H1 (cell line): ENCODE results near the gene IL24. TPM values are rescaled to one million over a fixed set of nuclear protein-coding genes. Genes with fewer than 3 reads are reported as not detected.

Source experiments
- CTCF ChIA-PET: fragments of 300-600 bp; sonication (Branson Sonifier 250); formaldehyde crosslinking; loops from one replicate; lab custom pipeline; 2021; ENCODE audit not compliant: partially characterized antibody; lab: Charles Lee
- POLR2A ChIA-PET: fragments of 300-600 bp; sonication (Branson Sonifier 250); formaldehyde crosslinking; loops from one replicate; lab custom pipeline; 2021; ENCODE audit warnings: inconsistent platforms; ENCODE audit not compliant: partially characterized antibody; lab: Charles Lee
- DNase-seq, 2 experiments: peaks; one replicate each; pipeline versions ENCODE4 v3.0.0 to v3.0.0-alpha.2; 2010 to 2022; ENCODE audit warnings: low spot score in 2 of 2, low read depth in 1 of 2, mixed read lengths in 1 of 2
- FAIRE-seq: peaks from 2 replicates; lab custom pipeline; 2011; peaks lifted over from hg19 to GRCh38; lab: Jason Lieb, UNC
- H2AFZ ChIP-seq: 2 replicates; pipeline ENCODE4 v1.8.1; 2012; ENCODE audit warnings: low read length, inconsistent platforms
- H2AK5ac ChIP-seq: 2 replicates; pipeline ENCODE4 v1.6.1; 2013; ENCODE audit warnings: low read depth, low read length
- H2BK120ac ChIP-seq: replicated peaks from 2 replicates; pipeline ENCODE3; 2013; ENCODE audit warnings: low read depth, low read length, inconsistent platforms
- H2BK12ac ChIP-seq: 2 replicates; pipeline ENCODE4 v1.6.1; 2013; ENCODE audit warnings: low read depth, low read length
- H2BK15ac ChIP-seq: 2 replicates; pipeline ENCODE4 v1.6.1; 2013; ENCODE audit warnings: low read length
- H2BK20ac ChIP-seq: 2 replicates; pipeline ENCODE4 v1.6.1; 2013; ENCODE audit warnings: low read length
- H2BK5ac ChIP-seq: 2 replicates; pipeline ENCODE4 v1.6.1; 2013; ENCODE audit warnings: low read depth, low read length
- H3K14ac ChIP-seq: 2 replicates; pipeline ENCODE4 v1.6.1; 2013; ENCODE audit warnings: inconsistent platforms; ENCODE audit not compliant: insufficient read length
- H3K18ac ChIP-seq: 2 replicates; pipeline ENCODE4 v1.6.1; 2013; ENCODE audit warnings: low read length; ENCODE audit errors: extremely low read depth
- H3K23ac ChIP-seq: 2 replicates; pipeline ENCODE4 v1.6.1; 2013; ENCODE audit warnings: inconsistent platforms; ENCODE audit not compliant: insufficient read length
- H3K23me2 ChIP-seq: 2 replicates; pipeline ENCODE4 v1.6.1; 2013; ENCODE audit warnings: low read depth, low read length
- H3K27ac ChIP-seq: 2 replicates; pipeline ENCODE4 v1.6.1; 2011; ENCODE audit warnings: low read depth, low read length, inconsistent platforms
- H3K27me3 ChIP-seq, 4 experiments: replicated peaks in 1 of 4; 1 replicate in 1 of 4; 2 replicates in 3 of 4; pipeline versions ENCODE4 v1.6.1 to v1.8.1; 2011 to 2013; ENCODE audit warnings: low read length in 3 of 4, mild to moderate bottlenecking in 3 of 4, inconsistent platforms in 2 of 4, mixed read lengths in 2 of 4, moderate library complexity in 1 of 4; ENCODE audit not compliant: control insufficient read depth in 3 of 4, insufficient read depth in 3 of 4; ENCODE audit errors: extremely low read depth in 1 of 4
- H3K36me3 ChIP-seq, 4 experiments: 2 replicates each; pipeline versions ENCODE4 v1.6.1 to v1.8.1; 2011 to 2013; ENCODE audit warnings: mild to moderate bottlenecking in 4 of 4, low read length in 3 of 4, moderate library complexity in 2 of 4, control low read depth in 1 of 4, inconsistent platforms in 1 of 4; ENCODE audit not compliant: insufficient read depth in 4 of 4, control insufficient read depth in 2 of 4
- H3K4ac ChIP-seq: replicated peaks from 2 replicates; pipeline ENCODE3; 2013; ENCODE audit warnings: low read length, low read depth, mixed read lengths, inconsistent platforms; ENCODE audit not compliant: insufficient read length
- H3K4me1 ChIP-seq, 4 experiments: replicated peaks in 1 of 4; 1 replicate in 1 of 4; 2 replicates in 3 of 4; pipeline versions ENCODE4 v1.6.1 to v1.8.1; 2011 to 2013; ENCODE audit warnings: low read length in 3 of 4, inconsistent platforms in 2 of 4, mixed read lengths in 1 of 4; ENCODE audit not compliant: insufficient read depth in 4 of 4, control insufficient read depth in 3 of 4
- H3K4me2 ChIP-seq, 2 experiments: 2 replicates each; pipeline versions ENCODE4 v1.6.1 to v1.8.1; 2011 to 2013; ENCODE audit warnings: low read depth in 2 of 2, low read length in 2 of 2, control low read depth in 1 of 2, inconsistent platforms in 1 of 2, mild to moderate bottlenecking in 1 of 2; ENCODE audit not compliant: insufficient read depth in 1 of 2
- H3K4me3 ChIP-seq, 4 experiments: fragments of 200-600, 300-600 bp in 1 of 4; sonication (generic), shearing (Covaris generic), sonication (Bioruptor Twin) in 1 of 4; 2 replicates each; pipeline versions ENCODE4 v1.5.1 to v1.8.1; 2011 to 2016; ENCODE audit warnings: low read length in 4 of 4, low read depth in 3 of 4, control low read depth in 2 of 4, inconsistent platforms in 2 of 4, mild to moderate bottlenecking in 2 of 4, mixed read lengths in 1 of 4, moderate library complexity in 1 of 4; ENCODE audit not compliant: insufficient read depth in 2 of 4; ENCODE audit errors: extremely low read depth in 1 of 4
- H3K56ac ChIP-seq: replicated peaks from 2 replicates; pipeline ENCODE3; 2013; ENCODE audit warnings: low read depth, mild to moderate bottlenecking, mixed read lengths, low read length, inconsistent platforms; ENCODE audit not compliant: insufficient read length
- H3K79me1 ChIP-seq: 2 replicates; pipeline ENCODE4 v1.6.1; 2013; ENCODE audit warnings: low read depth, low read length, control low read depth
- H3K79me2 ChIP-seq, 2 experiments: 2 replicates each; pipeline versions ENCODE4 v1.6.1 to v1.8.1; 2012 to 2013; ENCODE audit warnings: low read length in 2 of 2, mild to moderate bottlenecking in 2 of 2, inconsistent platforms in 1 of 2; ENCODE audit not compliant: insufficient read depth in 2 of 2, control insufficient read depth in 1 of 2
- H3K9ac ChIP-seq, 4 experiments: replicated peaks in 1 of 4; 1 replicate in 1 of 4; 2 replicates in 3 of 4; pipeline versions ENCODE4 v1.6.1 to v1.8.1; 2011 to 2013; ENCODE audit warnings: low read depth in 3 of 4, low read length in 3 of 4, control low read depth in 2 of 4, mild to moderate bottlenecking in 2 of 4, moderate library complexity in 2 of 4, inconsistent platforms in 1 of 4; ENCODE audit errors: extremely low read depth in 1 of 4
- H3K9me3 ChIP-seq, 2 experiments: 2 replicates each; pipeline versions ENCODE4 v1.6.1 to v1.8.1; 2012 to 2013; ENCODE audit warnings: mild to moderate bottlenecking in 2 of 2, moderate library complexity in 2 of 2, control low read depth in 1 of 2, inconsistent platforms in 1 of 2, low read depth in 1 of 2, low read length in 1 of 2, mixed read lengths in 1 of 2; ENCODE audit not compliant: insufficient read depth in 2 of 2
- H4K20me1 ChIP-seq, 2 experiments: replicated peaks in 1 of 2; 2 replicates each; pipeline versions ENCODE3 to v1.8.1; 2011 to 2013; ENCODE audit warnings: inconsistent platforms in 2 of 2, low read length in 2 of 2, mild to moderate bottlenecking in 1 of 2; ENCODE audit not compliant: insufficient read depth in 2 of 2, control insufficient read depth in 1 of 2
- H4K5ac ChIP-seq: 2 replicates; pipeline ENCODE4 v1.6.1; 2013; ENCODE audit warnings: low read length, low read depth, mixed read lengths, inconsistent platforms; ENCODE audit not compliant: insufficient read length
- H4K8ac ChIP-seq: 2 replicates; pipeline ENCODE4 v1.8.0; 2013; ENCODE audit warnings: mild to moderate bottlenecking, moderate library complexity, low read length, inconsistent platforms; ENCODE audit not compliant: insufficient read depth; ENCODE audit errors: extremely low read depth
- H4K91ac ChIP-seq: replicated peaks from 2 replicates; pipeline ENCODE3; 2013; ENCODE audit warnings: low read length, mixed read lengths, inconsistent platforms; ENCODE audit not compliant: insufficient read length
- CHD1 ChIP-seq: IDR thresholded peaks from 2 replicates; pipeline ENCODE4 v1.6.1; 2012; ENCODE audit warnings: low read depth, low read length, improper control_type of control experiment
- CREB1 ChIP-seq: IDR thresholded peaks from 2 replicates; pipeline ENCODE4 v1.6.1; 2012; ENCODE audit warnings: inconsistent platforms
- HDAC2 ChIP-seq, 2 experiments: fragments of 300-600 bp in 1 of 2; sonication (generic) in 1 of 2; IDR thresholded peaks; 2 replicates each; pipeline ENCODE4 v1.6.1; 2011 to 2012; ENCODE audit warnings: low read depth in 2 of 2, low read length in 2 of 2, mild to moderate bottlenecking in 2 of 2, moderate library complexity in 2 of 2, borderline replicate concordance in 1 of 2, inconsistent platforms in 1 of 2
- HDAC6 ChIP-seq: IDR thresholded peaks from one replicate; pipeline ENCODE4 v1.7.1; 2012; ENCODE audit warnings: low read depth, mild to moderate bottlenecking, inconsistent platforms, low read length, moderate library complexity
- JUN ChIP-seq: IDR thresholded peaks from 2 replicates; pipeline ENCODE4 v1.6.1; 2011; ENCODE audit warnings: low read depth, mild to moderate bottlenecking, improper control_type of control experiment, low read length
- JUND ChIP-seq: IDR thresholded peaks from 2 replicates; pipeline ENCODE4 v1.6.1; 2011; ENCODE audit warnings: mild to moderate bottlenecking, improper control_type of control experiment, low read length
- KDM4A ChIP-seq: IDR thresholded peaks from one replicate; pipeline ENCODE4 v1.7.1; 2012; ENCODE audit warnings: low read depth, mild to moderate bottlenecking, moderate library complexity, low read length, inconsistent platforms; ENCODE audit not compliant: severe bottlenecking
- TBP ChIP-seq: IDR thresholded peaks from 2 replicates; pipeline ENCODE4 v1.6.1; 2011; ENCODE audit warnings: low read depth, low read length, improper control_type of control experiment
- TCF12 ChIP-seq: IDR thresholded peaks from 2 replicates; pipeline ENCODE4 v1.6.1; 2011; ENCODE audit warnings: low read depth, mild to moderate bottlenecking, low read length
- USF2 ChIP-seq: IDR thresholded peaks from 2 replicates; pipeline ENCODE4 v1.6.1; 2011; ENCODE audit warnings: low read length, improper control_type of control experiment
- WGBS, 2 experiments: shearing (Covaris generic) in 1 of 2; methylation state at CpG; one replicate each; pipeline versions ENCODE4 v1.1.6 to v1.1.7; 2013 to 2015; ENCODE audit warnings: low lambda C conversion rate in 2 of 2, mixed read lengths in 2 of 2, inconsistent platforms in 1 of 2, low coverage in 1 of 2, missing lambda C conversion rate in 1 of 2; ENCODE audit not compliant: insufficient replicate concordance in 2 of 2, insufficient coverage in 1 of 2, insufficient read length in 1 of 2; ENCODE audit errors: extremely low coverage in 1 of 2, missing lambda C conversion rate in 1 of 2; 5-methylcytosine and 5-hydroxymethylcytosine counted together
- polyA plus RNA-seq, 7 experiments: library from polyadenylated mRNA; depleted of rRNA in 3 of 7; stranded (reverse) in 5 of 7; unstranded in 2 of 7; fragments of >200 nt in 5 of 7; fragments of 200-250 nt in 2 of 7; gene quantifications; 1 replicate in 5 of 7; 2 replicates in 1 of 7; 4 replicates in 1 of 7; pipeline versions ENCODE4 v1.2.1 to v1.2.3, GENCODE V29; 2011 to 2013; ENCODE audit warnings: missing spikeins in 2 of 7, mixed read lengths in 2 of 7
- total RNA-seq: library from RNA; stranded (reverse); fragmentation: NEBNext Ultra II Directional; extraction: Animal tissue kit (Norgen Biotek cat#: 25700); gene quantifications from 2 replicates; pipeline ENCODE4 v1.2.1, GENCODE V29; 2021

IL24 gene
- total and polyA plus RNA-seq, 2 of the 8 experiments (the other 6 are each of a cell fraction or from before 2014, with no cell fraction given), result not detected

DNA sequence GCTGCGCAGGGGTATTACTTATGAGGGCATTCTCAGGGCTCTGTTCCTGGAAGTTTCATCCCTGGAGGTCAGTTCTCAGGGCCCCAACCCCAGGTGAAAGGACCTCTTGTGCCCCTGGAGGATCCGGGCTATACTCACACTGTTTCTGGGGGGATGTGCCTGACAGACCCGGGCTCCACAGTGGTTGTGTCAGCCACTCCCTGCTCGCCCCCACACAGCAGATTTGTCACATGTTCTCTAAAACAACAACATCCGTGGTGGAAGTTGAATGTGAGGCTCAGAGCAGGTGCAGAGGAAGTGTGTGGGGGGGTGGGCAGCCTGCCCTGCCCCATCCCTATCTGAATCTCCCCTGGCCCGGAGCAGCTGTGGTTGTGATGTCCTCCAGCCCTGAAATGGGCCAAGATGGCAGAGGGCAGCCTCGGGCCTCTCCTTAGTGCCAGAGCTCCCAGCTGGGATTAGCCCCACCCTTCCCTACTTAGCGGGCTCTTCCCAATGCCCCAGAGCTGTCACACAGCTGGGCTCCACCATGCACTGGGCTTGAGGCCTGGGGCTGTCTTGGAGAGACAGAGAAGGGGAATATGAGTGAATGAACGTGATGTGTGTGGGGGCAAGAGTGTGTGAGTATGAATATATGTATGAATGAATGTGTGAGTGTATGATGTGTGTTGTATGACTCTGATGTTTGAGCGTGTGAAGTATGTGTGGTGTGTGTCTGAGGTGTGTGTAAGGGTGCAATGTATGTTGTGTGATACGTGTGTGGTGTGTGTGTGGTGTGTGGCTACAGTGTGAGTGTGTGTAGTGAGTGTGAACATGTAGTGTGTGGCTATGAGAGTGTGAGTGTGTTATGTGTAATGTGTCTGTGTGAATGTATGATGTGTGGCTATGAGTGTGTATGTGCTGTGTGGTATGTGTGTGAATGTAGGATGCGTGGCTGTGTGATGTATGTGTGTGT lies 26.0 kb downstream of the IL24 start:
- Histone ChIP-seq H2BK120ac (no peak overlapping the region), H3K4me2 (no peak overlapping the region; a peak in 1 of 4 replicates), H3K18ac (no peak overlapping the region), H3K56ac (peak overlapping the region; percentile 88), H2AFZ (no peak overlapping the region), H4K91ac (peak overlapping the region; percentile 72), H4K20me1 (peaks cover 0 to 11% of the 10 kb centered on the region in 2 experiments), H2AK5ac (peak overlapping the region; percentile 91), H2BK20ac (0 out of 2 replicates have a peak overlapping the region, but pooled peaks have one; percentile 52), H3K27ac (no peak overlapping the region), H3K36me3 (peaks cover 0 to 5% (median 0%) of the 10 kb centered on the region in 4 experiments; a peak in 1 of 8 replicates), H3K79me2 (no peaks in the 10 kb centered on the region), H2BK12ac (peak overlapping the region; percentile 53), H3K79me1 (0 out of 2 replicates have a peak, but pooled peaks cover 2% of the 10 kb centered on the region), H2BK5ac (peak overlapping the region; percentile 11; the same call in 1 of the 2 replicates), H3K4me3 (no peak overlapping the region), H2BK15ac (peak overlapping the region; percentile 90), H4K5ac (no peak overlapping the region), H3K4me1 (no peaks in the 10 kb centered on the region), H3K4ac (no peak overlapping the region), H3K9me3 (no peaks in the 10 kb centered on the region; a peak in 1 of 4 replicates), H3K9ac (no peak overlapping the region), H3K23ac (no peak overlapping the region), H3K14ac (no peak overlapping the region), H4K8ac (no peak overlapping the region), H3K23me2 (peaks cover 12% of the 10 kb centered on the region), H3K27me3 (peaks cover 0 to 2% (median 0%) of the 10 kb centered on the region in 4 experiments; a peak in 1 of 7 replicates)
- FAIRE-seq (no peak), DNase-seq (no peak)
- POLR2A ChIA-PET, result no interaction called here
- CTCF ChIA-PET, result interaction anchor here (0.6 to 12.9 kb wide), 11 partner anchors 6 to 1465 kb away, joined by 3 to 180 read pairs (median 6); partner anchors contain the start of gene IL20
- 89 to 100% methylated on average over 1 to 12 of the region's 12 CpGs for WGBS, 2 experiments
- TF ChIP-seq HDAC2 (IDR thresholded peaks at IDR 0.05; ENCODE audit: borderline replicate concordance in 1 of 2, low read depth in 2 of 2, low read length in 2 of 2) (no peak), KDM4A (no peak), TBP (no peak), JUN (no peak), HDAC6 (no peak), JUND (no peak), CREB1 (no peak), CHD1 (no peak), USF2 (no peak), TCF12 (no peak)
